Globus pallidus (tissue), 1 donor: ENCODE results near the gene IGLON5.

ENCODE experiments used
- DNase-seq: peaks from one replicate; pipeline ENCODE4 v3.0.0-alpha.2; 2015; ENCODE audit warnings: low spot score

Gene IGLON5

DNA sequence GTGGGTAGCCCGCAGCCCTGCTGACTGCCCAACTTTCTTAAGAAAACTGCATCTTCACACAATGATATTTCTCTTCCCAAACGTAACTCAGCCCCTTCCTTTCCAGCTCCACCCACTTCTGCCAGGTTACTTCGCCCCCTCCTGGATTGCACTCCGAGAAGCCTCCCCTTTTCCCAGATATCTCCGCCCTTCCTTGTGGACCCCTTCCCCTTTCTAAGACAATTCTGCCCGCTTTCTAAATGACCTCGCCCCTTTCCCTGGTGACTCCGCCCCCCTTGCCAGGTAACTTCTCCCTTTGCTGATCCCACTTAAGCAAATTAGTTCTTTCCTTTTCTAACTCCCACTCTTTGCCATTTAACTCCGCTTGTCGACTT, 27.9 kb downstream of the IGLON5 start:
- DNase-seq, result peak; percentile 15

DNA sequence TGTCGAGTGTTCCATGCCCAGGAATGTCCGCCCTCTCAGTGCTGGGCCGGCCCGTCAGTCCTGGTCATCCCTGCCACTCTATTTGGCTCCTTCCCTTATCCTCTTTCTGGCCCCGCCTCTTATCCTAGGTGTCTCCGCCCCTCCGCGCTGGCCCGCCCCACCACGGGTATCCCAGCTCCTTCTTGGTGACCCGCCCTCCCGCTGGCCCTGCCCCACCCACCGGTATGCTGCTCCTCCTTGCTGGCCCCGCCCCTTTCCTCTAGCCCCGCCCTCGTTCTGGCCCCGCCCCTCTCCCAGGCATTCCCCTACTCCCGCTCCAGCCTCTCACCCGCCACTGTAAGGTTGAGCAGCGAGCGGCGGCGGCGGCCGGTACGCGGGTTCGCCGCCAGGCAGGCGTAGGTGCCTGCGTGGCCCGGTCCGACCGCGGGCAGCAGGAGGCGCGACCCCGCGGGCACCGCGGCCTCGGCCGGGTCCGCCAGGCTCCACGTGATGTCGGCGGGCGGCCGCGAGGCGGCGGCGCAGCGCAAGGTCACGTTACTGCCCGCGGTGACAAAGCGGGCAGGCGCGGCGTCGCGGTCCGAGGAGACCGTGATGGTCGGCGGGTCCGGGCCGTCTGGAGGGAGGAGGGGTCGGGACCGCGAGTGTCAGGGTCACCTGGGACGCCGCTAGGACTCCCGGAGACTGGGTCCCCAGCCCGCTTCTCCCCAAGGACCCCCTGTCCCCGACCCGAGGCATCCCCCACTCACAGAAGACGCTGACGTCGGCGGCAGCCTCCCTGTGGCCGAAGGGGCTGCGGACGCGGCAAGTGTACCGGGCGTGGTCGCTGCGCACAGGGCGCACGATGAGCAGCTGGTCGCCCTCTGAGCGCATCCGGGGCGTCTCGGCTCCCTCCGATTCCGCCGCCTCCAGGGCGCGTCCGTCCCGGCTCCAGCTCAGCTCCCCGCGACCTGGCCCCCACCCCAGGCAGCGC, 28.5 kb downstream of the IGLON5 start:
- peak; percentile 91 for DNase-seq

DNA sequence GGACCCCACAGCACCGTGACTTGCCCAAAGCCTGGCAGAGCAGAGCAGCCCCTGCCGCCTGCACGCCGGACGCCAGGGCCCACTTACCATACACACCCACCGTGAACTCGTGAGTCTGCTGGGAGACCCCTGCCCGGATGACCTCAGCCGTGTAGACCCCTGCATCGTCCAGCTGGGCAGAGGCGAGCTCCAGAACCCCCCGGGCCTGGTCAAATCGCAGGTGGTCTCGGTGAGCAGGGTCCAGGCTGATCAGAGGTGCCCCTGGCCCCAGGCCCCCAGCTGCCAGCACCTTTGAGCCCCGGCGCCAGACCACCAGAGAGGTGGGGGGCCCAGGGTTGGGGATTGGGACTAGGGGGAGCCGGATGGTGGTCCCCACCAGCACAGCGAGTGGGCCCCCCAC, 29.6 kb downstream of the IGLON5 start:
- DNase-seq, result no peak

GRCh38 chr19:51341976-51342580, 30.6 kb downstream of the IGLON5 start, which contains the start of gene VSIG10L:
TSS of gene VSIG10L (minus strand) at chr19:51342139. CDS start at chr19:51342124, 15 bp downstream.
- DNase-seq, result no peak

GRCh38 chr19:51342631-51343569, 31.5 kb downstream of the IGLON5 start:
- no peak for DNase-seq

DNA sequence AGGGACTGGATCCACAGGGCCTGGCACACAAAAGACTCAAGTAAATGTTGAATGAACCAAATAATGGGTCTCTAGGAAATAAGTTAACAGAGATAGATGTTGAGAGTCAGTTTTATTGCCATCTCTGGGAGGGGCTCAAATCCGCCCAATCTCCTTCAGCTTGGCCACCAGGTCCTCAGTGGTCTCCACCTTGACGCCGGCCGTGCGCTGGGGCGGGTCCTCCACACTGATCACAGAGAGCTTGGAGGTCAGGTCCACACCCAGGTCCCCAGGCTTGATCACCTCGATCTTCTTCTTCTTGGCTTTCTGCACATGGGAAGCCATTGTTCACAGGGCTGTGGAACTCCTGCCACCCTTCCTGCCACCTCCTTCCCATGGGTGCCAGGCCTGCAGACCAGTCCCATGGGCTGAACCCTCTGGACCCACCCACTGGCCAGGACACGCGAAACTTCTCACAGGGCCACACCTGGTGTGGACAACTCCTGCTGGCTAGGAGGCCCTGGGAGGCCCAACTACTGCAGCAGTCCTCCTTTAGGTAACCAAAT, 33.7 kb downstream of the IGLON5 start:
- DNase-seq, result no peak

DNA sequence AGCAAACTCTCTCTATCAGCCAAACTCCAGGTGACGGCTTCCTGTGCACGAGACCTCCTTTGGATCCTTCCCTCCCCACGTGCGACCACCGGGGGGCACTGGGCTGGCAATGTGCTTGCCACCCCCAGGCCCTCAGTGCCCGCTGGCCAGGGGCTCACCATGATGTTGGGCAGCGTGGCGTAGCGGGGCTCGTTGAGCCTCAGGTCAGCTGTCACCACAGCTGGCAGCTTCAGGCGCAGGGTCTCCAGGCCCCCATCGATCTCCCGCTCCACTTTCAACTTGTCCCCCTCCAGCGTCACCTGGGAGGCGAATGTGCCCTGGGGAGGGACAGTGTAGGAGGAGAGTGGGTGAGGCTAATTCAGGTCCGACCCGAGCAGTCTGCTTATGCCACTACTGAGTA, 35.3 kb downstream of the IGLON5 start:
- no peak for DNase-seq

- DNase-seq, result no peak
Observed at GRCh38 chr19:51347209-51347928, 35.9 kb downstream of the IGLON5 start.

DNA sequence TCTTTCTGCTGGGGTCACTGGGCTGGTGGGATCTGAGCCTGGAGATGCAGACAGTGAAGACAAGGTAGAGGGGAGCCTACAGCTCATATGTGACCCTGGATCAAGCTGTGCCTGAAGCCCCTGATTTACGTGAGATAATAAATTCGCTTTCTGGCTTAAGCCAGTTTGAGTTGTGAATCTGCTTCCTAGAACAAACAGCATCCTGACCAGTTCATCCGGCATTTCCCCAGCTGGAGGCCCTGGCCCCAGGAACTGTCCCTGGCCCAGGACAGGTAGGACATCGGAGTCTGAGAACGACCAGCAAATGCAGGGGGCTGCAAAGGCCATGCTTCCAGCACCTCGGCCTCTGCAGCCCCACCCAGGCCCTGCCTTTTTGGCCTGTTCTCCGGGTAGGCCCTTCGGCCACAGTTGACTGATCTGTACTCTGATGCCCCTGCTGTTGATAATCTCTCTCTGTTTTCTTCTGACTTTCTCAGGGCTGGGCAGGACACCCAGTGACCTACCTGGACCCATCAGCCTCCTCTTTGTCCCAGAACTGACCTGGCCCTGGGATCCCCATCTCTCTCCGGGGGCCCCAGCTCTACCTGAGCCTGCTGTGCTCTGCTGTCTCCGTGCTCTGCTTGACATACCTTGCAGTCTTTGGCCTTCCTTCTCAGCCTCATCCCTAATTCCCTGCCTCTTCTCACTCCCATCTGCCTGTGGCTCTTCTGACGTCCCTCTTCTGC, 40.0 kb downstream of the IGLON5 start:
- DNase-seq, result no peak

DNA sequence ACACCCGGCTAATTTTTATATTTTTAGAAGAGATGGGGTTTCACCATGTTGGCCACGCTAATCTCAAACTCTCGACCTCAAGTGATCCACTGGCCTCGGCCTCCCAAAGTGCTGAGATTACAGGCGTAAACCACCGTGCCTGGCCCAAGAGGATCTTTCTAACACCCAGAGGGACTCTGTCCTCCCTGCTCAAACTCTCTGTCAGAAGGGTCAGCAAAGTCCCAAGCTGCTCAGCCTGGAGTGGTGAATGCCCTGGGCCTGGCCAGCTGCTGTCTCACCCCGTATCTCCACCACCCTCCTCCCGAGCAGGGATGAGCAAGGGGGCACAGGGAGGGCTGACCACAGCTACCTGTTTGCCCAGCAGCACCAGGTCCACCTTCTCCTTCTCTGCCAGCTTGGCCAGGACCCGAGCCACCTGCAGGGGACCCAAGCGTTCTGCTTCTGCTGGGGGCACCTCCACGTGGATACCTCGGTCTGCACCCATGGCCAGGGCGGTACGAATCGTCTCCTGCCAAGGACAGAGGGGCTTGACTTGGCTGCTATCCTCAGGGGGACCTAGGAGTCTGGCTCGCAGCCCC, 41.4 kb downstream of the IGLON5 start:
- DNase-seq, result no peak

DNA sequence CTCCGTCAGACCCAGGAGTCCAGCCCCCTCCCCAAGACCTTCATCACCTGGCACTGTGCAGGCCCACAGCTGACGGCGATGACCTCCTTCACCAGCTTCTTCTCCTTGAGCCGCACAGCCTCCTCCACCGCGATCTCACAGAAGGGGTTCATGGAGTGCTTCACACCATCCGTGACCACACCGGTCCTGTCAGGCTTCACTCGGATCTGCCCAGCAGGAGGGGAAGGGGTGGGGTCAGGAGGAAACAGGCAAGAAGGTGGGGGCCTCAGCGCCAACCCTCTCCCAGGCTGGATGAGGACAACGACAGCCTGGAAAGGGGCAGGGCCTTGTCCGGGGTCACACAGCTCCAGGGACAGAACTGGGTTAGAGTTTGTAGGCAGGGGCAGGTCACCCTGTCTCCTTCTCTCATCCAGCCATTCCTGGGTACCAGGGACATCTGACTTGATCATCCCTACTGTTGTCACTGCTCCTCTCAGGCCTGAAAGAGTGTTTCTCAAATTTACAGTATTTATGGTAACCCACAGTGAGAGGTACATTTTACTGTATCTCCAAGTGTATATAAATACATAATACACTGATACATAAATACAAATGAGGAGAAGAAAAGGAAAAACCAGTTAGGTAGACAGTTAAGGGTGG, 42.8 kb downstream of the IGLON5 start:
- peak; percentile 18 for DNase-seq

DNA sequence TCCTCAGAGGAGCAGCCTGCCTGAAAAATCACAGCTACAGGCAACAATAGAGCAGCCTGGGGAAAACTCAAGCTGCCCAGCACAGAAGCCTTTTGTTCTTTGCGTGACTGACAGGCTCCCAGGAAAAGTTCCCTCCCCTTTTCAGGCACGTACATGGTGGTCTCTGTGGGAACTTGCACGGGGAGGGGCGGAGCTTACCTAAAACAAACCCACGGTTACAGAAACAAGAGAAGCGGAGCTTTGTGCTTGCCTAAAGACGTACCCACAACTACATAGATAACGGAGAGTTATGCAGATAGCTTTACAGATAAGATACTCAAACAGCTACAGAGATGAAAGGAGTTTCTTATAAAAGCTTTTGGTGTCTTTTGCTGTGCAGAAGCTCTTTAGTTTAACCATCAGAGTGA, 43.3 kb downstream of the IGLON5 start:
- DNase-seq, result peak; percentile 88

DNA sequence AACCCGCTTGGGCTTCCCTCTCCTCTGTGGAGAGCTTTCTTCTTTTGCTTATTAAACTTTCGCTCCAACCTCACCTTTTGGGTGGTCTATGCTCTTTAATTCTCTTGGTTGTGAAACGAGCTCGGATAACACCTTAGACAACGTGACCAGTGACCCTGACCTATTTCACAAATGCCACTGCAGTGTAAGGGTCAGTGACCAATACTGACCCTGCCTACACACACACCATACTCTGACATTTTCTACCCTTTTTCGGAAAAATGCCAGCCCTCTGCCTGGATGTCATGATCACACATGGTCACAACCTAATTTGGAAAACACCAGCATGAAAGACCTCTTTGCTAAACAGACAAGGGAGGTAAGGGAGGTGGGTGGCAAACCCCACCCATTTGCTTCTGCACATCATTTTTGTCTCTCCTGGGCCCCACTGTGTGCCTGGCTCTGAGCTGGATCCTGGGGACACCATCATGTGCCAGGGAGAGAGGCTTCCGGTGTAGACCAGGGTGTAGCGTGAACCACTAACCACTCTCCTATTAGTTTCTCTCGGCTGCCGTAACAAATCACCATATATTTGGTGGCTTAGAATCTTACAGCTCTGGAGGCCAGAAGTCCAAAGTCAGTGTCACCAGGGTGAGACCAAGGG, 44.8 kb downstream of the IGLON5 start:
- DNase-seq, result no peak

DNA sequence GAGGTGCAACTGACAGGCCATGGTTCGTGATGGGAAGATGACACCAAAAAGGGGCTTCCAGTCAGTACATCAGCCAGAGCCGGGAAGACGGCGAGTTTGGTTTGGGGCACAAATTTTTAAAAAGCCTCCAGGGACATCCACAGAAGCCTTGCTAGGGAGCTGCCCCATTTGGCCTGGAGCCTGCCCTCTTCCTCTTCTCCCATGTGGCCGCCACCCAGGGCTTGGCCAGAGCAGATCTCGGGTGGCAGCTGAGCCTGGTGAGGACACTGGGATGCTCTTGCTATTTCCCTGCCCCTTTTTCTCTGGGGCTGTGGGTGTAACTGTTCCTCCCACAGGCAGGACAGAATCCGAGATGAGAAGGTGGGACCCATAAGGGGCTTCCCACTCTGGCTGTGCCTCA, 46.5 kb downstream of the IGLON5 start:
- no peak for DNase-seq

DNA sequence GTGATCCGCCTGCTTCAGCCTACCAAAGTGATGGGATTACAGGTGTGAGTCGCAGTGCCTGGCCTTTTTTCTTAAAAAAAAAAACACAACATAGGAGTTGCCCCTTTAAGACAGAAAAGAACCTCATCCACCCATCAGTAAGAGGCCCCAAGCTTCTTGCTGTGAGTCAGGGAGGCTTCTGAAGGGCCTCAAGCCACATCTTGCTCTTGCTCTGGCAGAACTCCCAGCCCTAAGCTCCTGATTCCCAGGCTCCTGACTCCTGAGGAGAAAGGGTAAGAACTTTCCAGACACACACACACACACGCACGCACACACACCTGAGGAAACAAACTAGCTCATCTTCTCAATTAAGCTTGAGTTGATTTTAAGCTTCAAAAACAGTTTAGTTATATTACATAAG, 47.9 kb downstream of the IGLON5 start:
- DNase-seq, result peak; percentile 10

DNA sequence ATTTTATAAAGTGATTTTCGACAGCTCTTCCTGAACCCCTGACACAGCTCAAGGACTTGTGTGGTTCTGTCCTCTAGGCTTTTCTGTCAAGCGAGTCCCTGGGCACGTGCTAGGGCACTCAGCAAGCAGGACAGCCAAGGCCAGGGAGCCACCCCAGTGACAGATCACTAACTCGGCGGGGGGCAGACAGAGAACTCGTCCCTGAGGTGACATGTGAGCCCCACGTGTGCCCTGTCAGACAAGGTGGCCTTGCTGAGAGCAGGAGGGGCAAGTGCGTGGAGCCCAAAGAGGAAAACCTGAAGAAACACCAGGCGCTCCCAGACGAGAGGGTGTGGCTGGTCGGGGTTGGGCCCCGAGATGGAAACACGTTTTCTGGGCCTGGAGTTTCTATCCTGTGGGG, 49.8 kb downstream of the IGLON5 start:
- no peak for DNase-seq

- DNase-seq, result peak; percentile 45
Observed at GRCh38 chr19:51364200-51365106, 53.0 kb downstream of the IGLON5 start.
